Kidney glomerular epithelial cell (primary cell): ENCODE measurements around the gene MYO1E.
A peak's percentile ranks its signal among the peaks of the same experiment; 100 is the strongest.

Source experiments
- DNase-seq: peaks from one replicate; lab custom pipeline; 2025; lab: John Stamatoyannopoulos, UW

MYO1E gene

DNA sequence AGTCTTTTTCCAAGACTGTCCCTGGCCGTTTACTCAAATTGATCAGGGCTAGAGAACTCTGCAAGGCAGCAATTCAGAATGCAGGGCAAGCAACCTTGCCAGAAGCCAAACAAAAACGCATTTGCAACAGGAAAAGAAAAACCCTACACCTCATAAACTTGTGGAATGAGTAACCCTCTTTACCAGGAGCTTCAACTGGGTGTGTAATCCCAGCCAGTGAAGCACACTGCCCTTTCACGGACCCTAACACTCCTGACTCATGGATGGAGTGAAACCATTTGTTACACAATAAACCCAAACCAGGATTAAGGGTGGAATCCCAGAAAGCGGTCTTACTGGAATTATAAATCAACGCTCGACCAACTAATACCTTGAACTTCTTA, 180.8 kb downstream of the MYO1E start:
- DNase-seq, result peak; percentile 75

- DNase-seq, result no peak
These were observed 182.4 kb downstream of the MYO1E start for GRCh38 chr15:59190291-59190690.

DNA sequence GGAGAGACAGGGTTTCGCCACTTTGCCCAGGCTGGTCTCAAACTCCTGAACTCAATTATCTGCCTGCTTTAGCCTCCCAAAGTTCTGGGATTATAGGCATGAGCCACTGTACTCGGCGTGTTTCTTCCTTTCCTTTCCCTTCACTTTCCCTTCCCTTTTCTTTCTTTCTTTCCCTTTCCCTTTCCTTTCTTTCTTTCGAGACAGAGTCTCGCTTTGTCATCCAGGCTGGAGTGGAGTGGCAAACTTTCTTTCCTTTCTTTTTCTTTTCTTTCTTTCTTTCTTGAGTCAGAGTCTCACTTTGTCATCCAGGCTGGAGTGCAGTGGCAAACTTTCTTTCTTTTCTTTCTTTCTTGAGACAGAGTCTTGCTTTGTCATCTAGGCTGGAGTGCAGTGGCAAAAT, 183.4 kb downstream of the MYO1E start:
- DNase-seq, result no peak

GRCh38 chr15:59186501-59186900, 186.2 kb downstream of the MYO1E start:
- DNase-seq, result no peak

GRCh38 chr15:59185725-59186124, 186.9 kb downstream of the MYO1E start:
- no peak for DNase-seq

DNA sequence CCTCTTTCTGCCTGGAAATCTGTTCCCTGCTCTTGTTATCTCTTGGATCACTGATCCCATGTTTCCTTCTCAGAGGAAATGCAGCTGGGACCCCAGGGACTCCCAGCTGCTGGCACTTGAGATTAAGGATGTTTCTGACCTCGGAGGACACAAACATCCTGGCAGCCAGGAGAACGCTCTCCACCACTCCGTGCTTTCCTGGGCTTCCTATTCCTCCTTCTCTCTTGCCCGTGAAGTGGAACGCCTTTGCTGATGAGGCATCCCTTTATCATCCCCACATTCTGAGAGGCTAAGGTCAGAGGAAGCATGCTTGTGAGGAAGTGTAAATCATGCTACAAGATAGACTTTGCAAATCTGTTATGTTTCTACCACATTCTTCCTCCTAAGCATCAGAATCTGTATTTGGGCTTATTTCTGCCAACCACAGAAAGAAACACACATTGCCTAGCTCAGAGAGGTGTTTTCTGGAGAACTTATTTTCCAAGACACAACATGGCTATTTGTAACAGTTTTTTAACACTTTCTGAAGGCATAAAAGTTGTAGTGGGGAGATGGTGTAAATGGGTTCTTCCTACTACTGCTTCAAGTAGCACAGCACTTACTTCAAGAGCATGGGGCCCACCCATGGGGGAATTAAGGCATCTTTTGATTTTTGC, 191.6 kb downstream of the MYO1E start:
- DNase-seq, result peak; percentile 83

DNA sequence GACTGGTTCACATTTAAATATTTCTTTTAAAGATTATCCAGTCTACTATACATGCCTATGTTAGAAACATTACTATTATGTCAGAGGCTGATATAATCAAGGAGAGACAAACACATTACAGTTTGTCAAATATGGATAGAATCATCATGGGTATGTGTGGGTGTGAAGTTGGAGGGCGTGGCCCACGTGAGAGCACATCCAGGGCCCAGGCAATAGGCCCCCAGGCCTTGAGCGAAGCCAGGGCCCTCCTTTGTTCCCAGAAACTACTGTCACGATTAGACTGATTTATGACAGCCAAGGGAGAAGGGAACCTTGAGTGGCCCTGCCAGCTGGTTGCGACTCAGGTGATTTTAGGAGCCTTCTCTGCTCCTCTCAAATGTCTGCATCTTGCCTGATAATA, 193.0 kb downstream of the MYO1E start:
- DNase-seq, result no peak

GRCh38 chr15:59178151-59178695, 194.4 kb downstream of the MYO1E start:
- no peak for DNase-seq

- no peak for DNase-seq
These were observed 195.4 kb downstream of the MYO1E start for GRCh38 chr15:59177317-59177660.

- DNase-seq, result no peak
These were observed 195.9 kb downstream of the MYO1E start for GRCh38 chr15:59176653-59177316.

DNA sequence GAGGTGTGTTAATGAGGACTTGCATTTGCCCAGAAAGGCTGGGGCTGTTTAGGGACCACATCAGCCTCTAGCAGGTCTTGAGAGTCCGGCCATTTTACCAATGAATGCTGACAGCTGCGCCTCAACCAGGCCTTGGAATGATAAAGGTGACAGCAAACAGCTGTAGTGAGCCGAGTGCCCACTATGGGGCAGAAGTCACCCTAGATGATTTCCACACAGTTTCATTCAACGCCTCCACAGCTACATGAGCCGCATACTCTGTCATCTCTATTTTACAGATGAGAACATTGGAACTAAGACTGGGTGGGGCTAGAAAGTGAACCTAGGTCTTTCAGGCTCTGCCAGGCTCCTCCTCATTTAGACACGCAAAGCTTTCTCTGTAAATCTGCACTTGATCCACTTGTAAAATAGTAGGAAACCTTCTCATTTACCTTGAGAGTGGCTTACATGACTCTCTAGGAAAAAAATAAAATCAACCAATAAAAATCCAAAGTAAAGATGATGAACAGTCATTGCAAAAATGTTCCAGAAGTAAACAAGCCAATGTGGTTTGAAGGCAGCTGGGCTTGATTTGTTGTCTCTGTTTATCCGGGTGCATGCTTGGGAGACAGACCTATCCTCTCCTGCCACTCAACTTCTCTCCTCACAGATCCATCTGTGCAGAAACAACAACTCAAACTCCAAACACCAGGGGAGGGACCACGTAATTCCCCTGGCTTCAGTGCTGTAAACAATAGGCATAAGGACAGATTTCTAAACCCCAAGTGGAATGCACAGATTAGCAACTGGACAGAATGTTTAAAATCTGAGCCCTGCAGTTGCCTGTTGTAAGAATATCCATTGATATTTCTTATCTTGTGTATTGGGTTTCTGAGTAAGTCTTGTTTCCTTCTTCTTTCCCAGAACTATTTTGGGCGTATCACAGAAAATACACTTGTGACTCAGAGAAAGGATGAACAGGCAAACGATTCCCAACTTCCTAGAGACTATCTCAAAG, 197.5 kb downstream of the MYO1E start:
- peak; percentile 77 for DNase-seq

DNA sequence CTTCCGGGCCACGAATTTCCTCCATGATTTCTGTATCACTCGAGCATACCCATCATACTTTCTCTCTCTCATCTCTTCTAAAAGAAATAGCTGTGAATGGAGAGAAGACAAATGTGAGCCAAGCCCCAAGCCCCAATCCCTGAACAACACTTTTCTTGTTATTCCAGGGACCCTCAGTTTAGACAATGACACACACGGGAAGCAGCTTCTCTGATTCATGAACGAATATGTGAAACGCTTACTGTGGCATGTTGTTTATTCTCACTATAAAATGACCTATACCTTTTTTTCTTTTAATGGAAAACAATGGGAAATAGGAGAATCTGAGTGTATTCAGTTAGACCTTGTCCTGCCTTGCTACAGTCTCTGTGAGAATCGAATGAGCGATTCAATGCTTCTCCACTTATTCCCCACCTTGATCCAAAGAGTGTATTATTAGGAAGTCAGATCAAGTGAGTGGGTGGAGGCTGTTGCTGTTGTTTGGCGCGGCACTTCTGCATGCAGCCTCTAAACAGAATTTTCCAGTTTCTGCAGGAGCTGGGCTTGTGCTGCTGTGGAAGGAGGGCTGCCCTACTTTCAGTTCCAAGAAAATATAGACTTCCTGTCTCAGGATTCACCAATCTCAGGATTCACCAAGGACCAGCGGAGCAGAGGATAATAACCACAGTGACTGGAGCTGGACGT, 198.4 kb downstream of the MYO1E start:
- no peak for DNase-seq

GRCh38 chr15:59173194-59173593, 199.5 kb downstream of the MYO1E start:
- DNase-seq, result no peak

GRCh38 chr15:59172289-59172901, 200.3 kb downstream of the MYO1E start:
- no peak for DNase-seq

DNA sequence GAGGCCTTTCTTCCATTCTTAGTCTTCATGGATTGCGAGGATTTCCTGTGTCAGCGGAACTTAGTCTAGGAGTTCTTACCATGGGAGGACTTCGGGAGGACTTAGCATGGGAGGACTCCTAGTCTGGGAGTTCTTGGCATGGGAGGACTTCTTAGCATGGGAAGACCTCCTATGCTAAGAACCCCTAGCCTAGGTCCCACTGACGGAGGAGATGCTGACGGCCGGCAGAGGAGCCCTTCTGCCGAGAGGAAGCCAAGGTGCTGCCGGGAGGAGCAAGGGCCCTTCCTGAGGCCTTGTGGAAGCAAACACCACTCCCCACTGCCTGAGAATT, 201.6 kb downstream of the MYO1E start:
- DNase-seq, result no peak

GRCh38 chr15:59170295-59171066, 202.2 kb downstream of the MYO1E start:
- no peak for DNase-seq

GRCh38 chr15:59169251-59169708, 203.4 kb downstream of the MYO1E start:
- peak; percentile 42 for DNase-seq

DNA sequence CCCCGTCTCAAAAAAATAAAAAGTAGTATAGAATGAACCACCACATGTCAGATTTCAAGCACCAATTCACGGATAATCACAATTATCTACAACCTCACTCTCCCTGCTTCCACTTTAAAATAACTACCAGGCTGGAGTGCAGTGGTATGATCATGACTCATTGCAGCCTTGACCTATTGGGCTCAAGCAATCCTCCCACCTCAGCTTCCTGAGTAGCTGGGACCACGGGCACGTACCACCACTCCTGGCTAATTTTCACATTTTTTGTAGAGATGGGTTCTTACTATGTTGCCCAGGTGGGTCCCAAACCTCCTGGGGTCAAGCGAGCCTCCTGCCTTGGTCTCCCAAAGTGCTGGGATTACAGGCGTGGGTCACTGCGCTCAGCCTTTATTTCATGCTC, 204.1 kb downstream of the MYO1E start:
- DNase-seq, result peak; percentile 29

- DNase-seq, result no peak
These were observed 205.9 kb downstream of the MYO1E start for GRCh38 chr15:59166601-59167265.

GRCh38 chr15:59166166-59166565, 206.5 kb downstream of the MYO1E start:
- DNase-seq, result no peak
